AG04450 (cell line): ENCODE data around the gene SULT1A2. TPM values are rescaled to one million over a fixed set of nuclear protein-coding genes. Genes with fewer than 3 reads are reported as not detected.
A peak's percentile ranks its signal among the peaks of the same experiment; 100 is the strongest.
"Not testable (repeated sequence)": the region's sequence is repeated elsewhere in the genome, so short reads cannot be mapped to it uniquely, and the experiment has no call there.

Source experiments
- CTCF ChIA-PET: fragments of 300-600, 350-600 bp; formaldehyde crosslinking; extraction: SDS; loops from one replicate; lab custom pipeline; 2022; ENCODE audit warnings: antibody characterized with exemption, inconsistent platforms; lab: Charles Lee
- POLR2A ChIA-PET: fragments of 350-600 bp; formaldehyde crosslinking; extraction: SDS; loops from one replicate; lab custom pipeline; 2021; ENCODE audit warnings: antibody characterized with exemption, inconsistent platforms; lab: Yijun Ruan, JAX
- DNase-seq: peaks from one replicate; pipeline ENCODE4 v3.0.0-alpha.2; 2011; ENCODE audit warnings: low read depth, low spot score
- H3K27ac ChIP-seq: one replicate; pipeline ENCODE4 v1.5.1; 2012; ENCODE audit warnings: low read depth, low read length, control low read depth
- H3K27me3 ChIP-seq: one replicate; pipeline ENCODE4 v1.6.0; 2012; ENCODE audit warnings: low read length; ENCODE audit not compliant: control insufficient read depth, insufficient read depth
- H3K4me3 ChIP-seq: 2 replicates; pipeline ENCODE4 v1.5.1; 2011; ENCODE audit warnings: mild to moderate bottlenecking, low read depth, low read length, control low read depth
- H3K9me3 ChIP-seq: 2 replicates; pipeline ENCODE4 v1.5.1; 2012; ENCODE audit warnings: low read length; ENCODE audit not compliant: control insufficient read depth, insufficient read depth
- CTCF ChIP-seq: IDR thresholded peaks from 2 replicates; pipeline ENCODE4 v1.5.1; 2011; ENCODE audit warnings: low read depth, low read length, control low read depth, inconsistent platforms
- polyA plus RNA-seq: library from polyadenylated mRNA; depleted of rRNA; stranded (reverse); fragments of >200 nt; gene quantifications from 2 replicates; pipeline ENCODE4 v1.2.3, GENCODE V29; 2011

Gene SULT1A2
- polyA plus RNA-seq, 1 experiment, result 0.12 TPM

GRCh38 chr16:28612359-28613280 lies 15.8 kb upstream of the SULT1A2 start:
- POLR2A ChIA-PET, H3K4me3 ChIP-seq, H3K27ac ChIP-seq, H3K9me3 ChIP-seq, DNase-seq, CTCF ChIA-PET: not testable (repeated sequence)
- peaks cover 26% of the 10 kb centered on the region for H3K27me3 ChIP-seq

- TF ChIP-seq CTCF, result no peak
- H3K27ac ChIP-seq, result peak overlapping the region; percentile 34
- DNase-seq, result no peak
- H3K9me3 ChIP-seq, result no peaks in the 10 kb centered on the region; the same call in 1 of the 2 replicates
- ChIA-PET CTCF (interaction anchor here (0.6 to 0.9 kb wide), 3 partner anchors 11 to 23 kb away, joined by 3 to 4 read pairs (median 4); partner anchors contain the start of gene SULT1A2), POLR2A (no interaction called here)
- peaks cover 37% of the 10 kb centered on the region for H3K27me3 ChIP-seq
- no peak overlapping the region for H3K4me3 ChIP-seq
Measured at GRCh38 chr16:28610595-28611191, 13.8 kb upstream of the SULT1A2 start.

GRCh38 chr16:28609631-28610594 lies 13.1 kb upstream of the SULT1A2 start, which contains the start of gene SULT1A1:
Gene SULT1A1 (minus strand): TSS chr16:28610044. CDS start chr16:28608855, 1,189 bp downstream.
- H3K27me3 ChIP-seq, result peaks cover 42% of the 10 kb centered on the region
- DNase-seq, result no peak
- no peaks in the 10 kb centered on the region; the same call in 1 of the 2 replicates for H3K9me3 ChIP-seq
- TF ChIP-seq CTCF, result no peak
- CTCF ChIA-PET, result interaction anchor here (0.6 to 0.9 kb wide), 3 partner anchors 12 to 16 kb away, joined by 3 to 4 read pairs (median 3); partner anchors contain the start of gene SULT1A2
- H3K27ac ChIP-seq, result peak within 1 kb of the TSS; percentile 34
- POLR2A ChIA-PET, result interaction anchor here (0.6 kb wide), 2 partner anchors 265 to 319 kb away, joined by 4 read pairs; no protein-coding TSS in a partner anchor
- H3K4me3 ChIP-seq, result peak within 1 kb of the TSS; percentile 29

- ChIA-PET POLR2A (interaction anchor here (0.6 kb wide), 1 partner anchor 266 kb away, joined by 4 read pairs; no protein-coding TSS in a partner anchor), CTCF (interaction anchor here (0.6 kb wide), 1 partner anchor 15 kb away, joined by 3 read pairs; no protein-coding TSS in a partner anchor)
- H3K9me3 ChIP-seq, H3K4me3 ChIP-seq, DNase-seq, H3K27ac ChIP-seq: not testable (repeated sequence)
- peaks cover 50% of the 10 kb centered on the region for H3K27me3 ChIP-seq
Measured at GRCh38 chr16:28608867-28609596, 12.2 kb upstream of the SULT1A2 start.

- H3K4me3 ChIP-seq, POLR2A ChIA-PET, H3K27ac ChIP-seq, H3K9me3 ChIP-seq, DNase-seq, CTCF ChIA-PET: not testable (repeated sequence)
- peaks cover 55% of the 10 kb centered on the region for H3K27me3 ChIP-seq
Measured at GRCh38 chr16:28608496-28608808, 11.6 kb upstream of the SULT1A2 start.

GRCh38 chr16:28607681-28608495 lies 11.0 kb upstream of the SULT1A2 start:
- H3K27ac ChIP-seq, DNase-seq, H3K9me3 ChIP-seq, H3K4me3 ChIP-seq, POLR2A ChIA-PET: not testable (repeated sequence)
- CTCF ChIA-PET, result interaction anchor here (0.5 kb wide), 1 partner anchor 47 kb away, joined by 3 read pairs; no protein-coding TSS in a partner anchor
- peaks cover 59% of the 10 kb centered on the region for H3K27me3 ChIP-seq
